GM19239 (cell line): ENCODE data around the gene LYG2.
"Not testable (repeated sequence)": the region's sequence is repeated elsewhere in the genome, so short reads cannot be mapped to it uniquely, and the experiment has no call there.

Source experiments
- DNase-seq: peaks from one replicate; pipeline ENCODE4 v3.0.0; 2011; ENCODE audit warnings: low spot score; ENCODE audit not compliant: insufficient read length
- FAIRE-seq: peaks from 2 replicates; lab custom pipeline; 2011; peaks lifted over from hg19 to GRCh38; lab: Jason Lieb, UNC

The LYG2 gene

GRCh38 chr2:99255491-99256318 is at the start of gene LYG2:
Gene LYG2, minus strand, starts transcription at chr2:99255666. Its CDS starts 1,406 bp downstream, at chr2:99254260.
- DNase-seq (no peak), FAIRE-seq (no peak)

- peak; percentile 35 for FAIRE-seq
- DNase-seq = not testable (repeated sequence)
These were observed 45.6 kb upstream of the LYG2 start, which contains the start of gene LYG1 for GRCh38 chr2:99301097-99301496. Gene LYG1, minus strand, starts transcription at chr2:99301197. Its CDS starts 5,527 bp downstream, at chr2:99295670.

- FAIRE-seq (no peak), DNase-seq (no peak)
These were observed 44.1 kb upstream of the LYG2 start for GRCh38 chr2:99299580-99299979.

- FAIRE-seq (no peak), DNase-seq (no peak)
These were observed 42.5 kb upstream of the LYG2 start for GRCh38 chr2:99297994-99298393.

GRCh38 chr2:99285526-99285925 is 30.1 kb upstream of the LYG2 start:
- no peak for FAIRE-seq
- DNase-seq = no peak

GRCh38 chr2:99279969-99280695 is 24.7 kb upstream of the LYG2 start:
- DNase-seq (no peak), FAIRE-seq (no peak)

GRCh38 chr2:99278793-99279291 is 23.4 kb upstream of the LYG2 start:
- DNase-seq (no peak), FAIRE-seq (no peak)

- not testable (repeated sequence) for FAIRE-seq, DNase-seq
These were observed 22.8 kb upstream of the LYG2 start for GRCh38 chr2:99278195-99278765.

GRCh38 chr2:99275882-99276281 is 20.4 kb upstream of the LYG2 start:
- FAIRE-seq (no peak), DNase-seq (no peak)

GRCh38 chr2:99261242-99261641 is 5.8 kb upstream of the LYG2 start:
- FAIRE-seq (no peak), DNase-seq (no peak)

- DNase-seq (no peak), FAIRE-seq (no peak)
These were observed 4.7 kb upstream of the LYG2 start for GRCh38 chr2:99260184-99260583.

GRCh38 chr2:99259465-99259864 is 4.0 kb upstream of the LYG2 start:
- no peak for DNase-seq
- no peak for FAIRE-seq

- DNase-seq = no peak
These were observed 1.2 kb upstream of the LYG2 start for GRCh38 chr2:99256677-99257076.

GRCh38 chr2:99249951-99250350 is 5.5 kb downstream of the LYG2 start:
- FAIRE-seq (no peak), DNase-seq (no peak)

More at GRCh38 chr2:99256677-99257076, 1.2 kb upstream of the LYG2 start:
- no peak for FAIRE-seq

GRCh38 chr2:99242151-99242550 is 13.3 kb downstream of the LYG2 start:
- no peak for DNase-seq
- no peak for FAIRE-seq

GRCh38 chr2:99240431-99240830 is 15.0 kb downstream of the LYG2 start:
- FAIRE-seq (no peak), DNase-seq (no peak)

GRCh38 chr2:99238599-99238998 is 16.9 kb downstream of the LYG2 start:
- FAIRE-seq = no peak

GRCh38 chr2:99233177-99233576 is 22.3 kb downstream of the LYG2 start:
- not testable (repeated sequence) for DNase-seq

More at GRCh38 chr2:99238599-99238998, 16.9 kb downstream of the LYG2 start:
- no peak for DNase-seq

GRCh38 chr2:99217929-99218501 is 37.5 kb downstream of the LYG2 start:
- no peak for DNase-seq
- no peak for FAIRE-seq

More at GRCh38 chr2:99233177-99233576, 22.3 kb downstream of the LYG2 start:
- not testable (repeated sequence) for FAIRE-seq

GRCh38 chr2:99216096-99216495 is 39.4 kb downstream of the LYG2 start:
- FAIRE-seq (no peak), DNase-seq (no peak)
